Neural progenitor cell (in vitro differentiated cells): ENCODE data around the gene RNF123. TPM values are rescaled to one million over a fixed set of nuclear protein-coding genes. Genes with fewer than 3 reads are reported as not detected.

Source experiments
- DNase-seq: peaks from one replicate; pipeline ENCODE4 v3.0.0-alpha.2; 2016; ENCODE audit warnings: low spot score
- H2AFZ ChIP-seq: fragments of 200-600 bp; sonication (generic); replicated peaks from 2 replicates; pipeline ENCODE4 v1.6.1; 2016; ENCODE audit warnings: antibody characterized with exemption
- H3F3A ChIP-seq: fragments of 200-600 bp; sonication (generic); 2 replicates; pipeline ENCODE4 v1.6.1; 2016; ENCODE audit warnings: antibody characterized with exemption, low read depth
- H3K27ac ChIP-seq: fragments of 200-600 bp; sonication (generic); 2 replicates; pipeline ENCODE4 v1.5.1; 2016; ENCODE audit warnings: mild to moderate bottlenecking
- H3K27me3 ChIP-seq: fragments of 200-600 bp; sonication (generic); 2 replicates; pipeline ENCODE4 v1.6.1; 2016; ENCODE audit warnings: mild to moderate bottlenecking, moderate library complexity
- H3K36me3 ChIP-seq: fragments of 200-600 bp; sonication (generic); 2 replicates; pipeline ENCODE4 v1.5.1; 2016
- H3K4me1 ChIP-seq: fragments of 200-600 bp; sonication (generic); 2 replicates; pipeline ENCODE4 v1.6.1; 2016; ENCODE audit warnings: mixed run types
- H3K4me2 ChIP-seq: fragments of 200-600 bp; sonication (generic); 2 replicates; pipeline ENCODE4 v1.6.1; 2016
- H3K4me3 ChIP-seq: fragments of 200-600 bp; sonication (generic); 2 replicates; pipeline ENCODE4 v1.5.1; 2016
- H3K79me2 ChIP-seq: fragments of 200-600 bp; sonication (generic); 2 replicates; pipeline ENCODE4 v1.6.1; 2016; ENCODE audit warnings: low read depth
- H3K9ac ChIP-seq: fragments of 200-600 bp; sonication (generic); 2 replicates; pipeline ENCODE4 v1.6.1; 2016
- H3K9me3 ChIP-seq: fragments of 200-600 bp; sonication (generic); 2 replicates; pipeline ENCODE4 v1.5.1; 2016; ENCODE audit warnings: low read depth
- H4K20me1 ChIP-seq: fragments of 200-600 bp; sonication (generic); 2 replicates; pipeline ENCODE4 v1.6.1; 2016; ENCODE audit warnings: low read depth
- H3K27ac Mint-ChIP-seq: 3 replicates; pipeline ENCODE4 v1.8.0; 2021; ENCODE audit warnings: mixed read lengths
- H3K27me3 Mint-ChIP-seq: 2 replicates; pipeline ENCODE4 v1.8.0; 2022; ENCODE audit warnings: low read depth, mild to moderate bottlenecking, inconsistent platforms, moderate library complexity, mixed read lengths; ENCODE audit not compliant: insufficient read depth
- H3K36me3 Mint-ChIP-seq: 3 replicates; pipeline ENCODE4 v1.8.0; 2021; ENCODE audit warnings: mixed read lengths
- H3K4me1 Mint-ChIP-seq: 3 replicates; pipeline ENCODE4 v1.8.0; 2021; ENCODE audit warnings: mixed read lengths
- H3K4me3 Mint-ChIP-seq: 3 replicates; pipeline ENCODE4 v1.8.0; 2021; ENCODE audit warnings: mild to moderate bottlenecking, moderate library complexity, mixed read lengths
- H3K9me3 Mint-ChIP-seq: 3 replicates; pipeline ENCODE4 v1.8.0; 2020; ENCODE audit warnings: mixed read lengths
- EZH2 ChIP-seq: fragments of 200-600 bp; sonication (generic); IDR thresholded peaks from 2 replicates; pipeline ENCODE4 v1.6.1; 2017; ENCODE audit warnings: antibody characterized with exemption, mild to moderate bottlenecking, moderate library complexity
- EZH2phosphoT487 ChIP-seq: fragments of 200-600 bp; sonication (generic); IDR thresholded peaks from 2 replicates; pipeline ENCODE4 v1.6.1; 2017; ENCODE audit warnings: antibody characterized with exemption
- total RNA-seq: library from RNA; depleted of rRNA; stranded (reverse); fragments of >200 nt; gene quantifications from 2 replicates; pipeline ENCODE4 v1.2.3, GENCODE V29; 2015; ENCODE audit warnings: low replicate concordance
- TF ChIP-seq, protein P1 (sequence below): fragments of 200-600 bp; sonication (generic); IDR thresholded peaks from 2 replicates; pipeline ENCODE4 v1.5.1; 2017; ENCODE audit warnings: antibody characterized with exemption, mild to moderate bottlenecking

Gene RNF123
- total RNA-seq, 1 donor from 2014 or later: 15.0 TPM

DNA sequence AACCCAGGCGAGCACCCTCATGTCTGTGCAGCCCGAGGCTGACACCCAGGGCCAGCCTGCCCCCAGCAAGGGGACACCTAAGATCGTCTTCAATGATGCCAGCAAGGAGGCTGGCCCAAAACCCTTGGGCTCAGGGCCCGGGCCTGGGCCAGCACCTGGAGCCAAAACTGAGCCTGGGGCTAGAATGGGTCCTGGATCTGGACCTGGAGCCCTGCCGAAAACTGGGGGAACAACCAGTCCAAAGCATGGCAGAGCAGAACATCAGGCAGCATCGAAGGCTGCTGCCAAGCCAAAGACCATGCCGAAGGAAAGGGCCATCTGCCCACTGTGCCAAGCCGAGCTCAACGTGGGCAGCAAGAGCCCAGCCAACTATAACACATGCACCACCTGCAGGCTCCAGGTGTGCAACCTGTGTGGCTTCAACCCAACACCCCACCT is 46.6 kb upstream of the RNF123 start:
- Histone ChIP-seq H4K20me1 (no peaks in the 10 kb centered on the region), H3K4me3 (no peak overlapping the region), H3K4me1 (no peaks in the 10 kb centered on the region), H3K27ac (no peak overlapping the region), H2AFZ (no peak overlapping the region), H3K4me2 (no peak overlapping the region), H3K9ac (no peak overlapping the region), H3K27me3 (no peaks in the 10 kb centered on the region), H3F3A (no peaks in the 10 kb centered on the region), H3K9me3 (no peaks in the 10 kb centered on the region), H3K36me3 (no peaks in the 10 kb centered on the region), H3K79me2 (no peaks in the 10 kb centered on the region)
- Mint-ChIP-seq H3K27ac (no peak overlapping the region), H3K27me3 (no peaks in the 10 kb centered on the region), H3K4me1 (no peaks in the 10 kb centered on the region), H3K36me3 (no peaks in the 10 kb centered on the region), H3K9me3 (no peaks in the 10 kb centered on the region), H3K4me3 (no peak overlapping the region)
- no peak for DNase-seq
- TF ChIP-seq EZH2phosphoT487 (no peak), EZH2 (no peak)
- TF ChIP-seq, protein P1, sequence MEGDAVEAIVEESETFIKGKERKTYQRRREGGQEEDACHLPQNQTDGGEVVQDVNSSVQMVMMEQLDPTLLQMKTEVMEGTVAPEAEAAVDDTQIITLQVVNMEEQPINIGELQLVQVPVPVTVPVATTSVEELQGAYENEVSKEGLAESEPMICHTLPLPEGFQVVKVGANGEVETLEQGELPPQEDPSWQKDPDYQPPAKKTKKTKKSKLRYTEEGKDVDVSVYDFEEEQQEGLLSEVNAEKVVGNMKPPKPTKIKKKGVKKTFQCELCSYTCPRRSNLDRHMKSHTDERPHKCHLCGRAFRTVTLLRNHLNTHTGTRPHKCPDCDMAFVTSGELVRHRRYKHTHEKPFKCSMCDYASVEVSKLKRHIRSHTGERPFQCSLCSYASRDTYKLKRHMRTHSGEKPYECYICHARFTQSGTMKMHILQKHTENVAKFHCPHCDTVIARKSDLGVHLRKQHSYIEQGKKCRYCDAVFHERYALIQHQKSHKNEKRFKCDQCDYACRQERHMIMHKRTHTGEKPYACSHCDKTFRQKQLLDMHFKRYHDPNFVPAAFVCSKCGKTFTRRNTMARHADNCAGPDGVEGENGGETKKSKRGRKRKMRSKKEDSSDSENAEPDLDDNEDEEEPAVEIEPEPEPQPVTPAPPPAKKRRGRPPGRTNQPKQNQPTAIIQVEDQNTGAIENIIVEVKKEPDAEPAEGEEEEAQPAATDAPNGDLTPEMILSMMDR: no peak

DNA sequence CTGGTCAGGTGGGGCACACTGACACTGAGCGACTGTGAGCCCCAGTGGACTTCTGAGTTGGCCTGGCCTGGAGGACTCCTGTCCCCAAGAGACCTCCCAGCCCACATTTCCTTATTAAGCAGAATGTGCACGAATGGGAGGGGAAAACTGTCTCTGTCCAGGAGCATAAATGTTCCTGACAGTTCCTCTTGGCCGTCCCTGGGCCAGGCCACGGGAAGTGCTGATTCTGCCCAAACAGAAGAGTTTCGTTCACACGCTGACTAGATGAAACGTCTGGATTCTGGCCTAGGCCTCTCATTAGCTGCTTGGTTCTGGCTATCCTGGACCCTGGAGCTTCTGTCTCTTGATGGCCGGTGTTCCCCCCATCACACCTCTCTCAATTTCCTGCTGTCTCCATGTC is 44.7 kb upstream of the RNF123 start:
- H3K9me3 Mint-ChIP-seq: no peaks in the 10 kb centered on the region

DNA sequence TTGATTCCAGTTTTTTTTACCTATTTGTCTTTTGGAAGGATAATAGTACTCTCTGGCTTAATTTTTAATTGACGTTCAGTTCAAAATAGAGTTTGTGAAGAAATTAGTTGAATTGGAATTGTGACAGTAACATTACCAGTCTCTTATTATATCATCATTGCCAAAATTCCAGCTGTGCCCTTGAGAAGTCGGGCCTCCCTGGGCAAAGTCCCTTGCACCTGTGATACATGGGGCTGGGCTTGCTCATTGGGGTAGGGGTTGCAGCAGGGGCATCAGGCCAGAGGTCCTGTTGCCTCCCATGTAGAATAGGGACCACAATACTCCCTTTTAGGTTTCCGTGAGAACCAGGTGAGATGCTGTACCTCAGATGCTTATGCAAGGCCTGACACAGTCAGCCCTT is 43.1 kb upstream of the RNF123 start:
- Histone ChIP-seq H3K4me3 (no peak overlapping the region), H3K9ac (no peak overlapping the region), H3K27ac (no peak overlapping the region), H3K4me2 (no peak overlapping the region), H3K9me3 (no peaks in the 10 kb centered on the region), H3K36me3 (no peaks in the 10 kb centered on the region), H3K79me2 (no peaks in the 10 kb centered on the region), H2AFZ (no peak overlapping the region), H3F3A (no peaks in the 10 kb centered on the region), H4K20me1 (no peaks in the 10 kb centered on the region), H3K27me3 (no peaks in the 10 kb centered on the region), H3K4me1 (no peaks in the 10 kb centered on the region)
- H3K4me3 Mint-ChIP-seq: no peak overlapping the region
- peaks cover 4% of the 10 kb centered on the region for H3K4me1 Mint-ChIP-seq
- H3K9me3 Mint-ChIP-seq: no peaks in the 10 kb centered on the region
- no peaks in the 10 kb centered on the region for H3K27me3 Mint-ChIP-seq
- peak overlapping the region; percentile 46 for H3K27ac Mint-ChIP-seq
- DNase-seq: no peak
- no peaks in the 10 kb centered on the region for H3K36me3 Mint-ChIP-seq
- TF ChIP-seq, protein P1: no peak
- TF ChIP-seq EZH2: no peak
- TF ChIP-seq EZH2phosphoT487: no peak

More for the DNA sequence above, 44.7 kb upstream of the RNF123 start:
- Histone ChIP-seq H3K9me3 (no peaks in the 10 kb centered on the region), H3K4me1 (no peaks in the 10 kb centered on the region), H3K27ac (no peak overlapping the region), H3K4me3 (no peak overlapping the region), H3K27me3 (no peaks in the 10 kb centered on the region), H4K20me1 (no peaks in the 10 kb centered on the region), H3K4me2 (no peak overlapping the region), H2AFZ (no peak overlapping the region), H3F3A (no peaks in the 10 kb centered on the region), H3K79me2 (no peaks in the 10 kb centered on the region), H3K9ac (no peak overlapping the region), H3K36me3 (no peaks in the 10 kb centered on the region)
- H3K4me1 Mint-ChIP-seq: no peaks in the 10 kb centered on the region
- no peak for DNase-seq
- H3K27me3 Mint-ChIP-seq: no peaks in the 10 kb centered on the region
- H3K36me3 Mint-ChIP-seq: no peaks in the 10 kb centered on the region
- TF ChIP-seq EZH2: no peak
- TF ChIP-seq, protein P1: no peak
- TF ChIP-seq EZH2phosphoT487: no peak
- H3K4me3 Mint-ChIP-seq: no peak overlapping the region
- no peak overlapping the region for H3K27ac Mint-ChIP-seq

DNA sequence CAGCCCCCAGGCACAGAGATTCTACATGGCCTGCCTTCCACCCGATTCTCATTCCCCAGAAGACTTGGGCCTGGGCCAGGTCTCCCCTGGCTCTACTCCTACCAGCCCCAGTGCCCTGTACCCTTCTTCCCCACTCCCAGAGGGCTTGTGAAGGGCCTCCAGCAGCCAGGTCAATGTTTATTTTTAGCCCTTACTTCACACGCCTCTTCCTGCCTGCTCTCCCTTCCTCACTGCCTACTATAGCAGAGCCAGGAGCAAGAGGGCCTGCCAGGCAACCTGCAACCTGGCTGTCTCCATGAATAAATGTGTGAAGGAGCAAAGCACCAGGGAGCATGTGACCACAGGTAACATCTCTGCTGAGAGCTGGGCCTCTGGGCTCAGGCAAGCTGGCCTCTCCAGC is 41.6 kb upstream of the RNF123 start:
- H3K36me3 ChIP-seq: no peaks in the 10 kb centered on the region
- no peak overlapping the region for H3K4me3 Mint-ChIP-seq
- no peaks in the 10 kb centered on the region for H3K27me3 ChIP-seq
- H3K4me2 ChIP-seq: no peak overlapping the region
- H3K79me2 ChIP-seq: no peaks in the 10 kb centered on the region
- no peaks in the 10 kb centered on the region for H4K20me1 ChIP-seq
- H3K27ac Mint-ChIP-seq: no peak overlapping the region
- DNase-seq: no peak
- H3K4me3 ChIP-seq: no peak overlapping the region
- H3K4me1 Mint-ChIP-seq: peaks cover 4% of the 10 kb centered on the region
- H3K4me1 ChIP-seq: no peaks in the 10 kb centered on the region
- H3K27me3 Mint-ChIP-seq: no peaks in the 10 kb centered on the region
- no peak overlapping the region for H3K9ac ChIP-seq
- H3K36me3 Mint-ChIP-seq: no peaks in the 10 kb centered on the region
- H3K9me3 ChIP-seq: no peaks in the 10 kb centered on the region
- H2AFZ ChIP-seq: no peak overlapping the region
- H3K9me3 Mint-ChIP-seq: no peaks in the 10 kb centered on the region
- TF ChIP-seq, protein P1: no peak
- no peak for TF ChIP-seq EZH2phosphoT487
- no peak for TF ChIP-seq EZH2
- no peak overlapping the region for H3K27ac ChIP-seq
- H3F3A ChIP-seq: no peaks in the 10 kb centered on the region
